NT2/D1 (cell line): ENCODE data around the gene TMEM238.

Experiments
- SUZ12 ChIP-seq: IDR thresholded peaks from 2 replicates; pipeline ENCODE4 v1.6.1; 2011; ENCODE audit not compliant: insufficient read length, insufficient read depth; ENCODE audit errors: extremely low read depth
- YY1 ChIP-seq: IDR thresholded peaks from 2 replicates; pipeline ENCODE4 v1.6.1; 2011; ENCODE audit not compliant: insufficient read length, insufficient read depth
- ZNF274 ChIP-seq: IDR thresholded peaks from 2 replicates; pipeline ENCODE4 v1.6.1; 2011; ENCODE audit warnings: mild to moderate bottlenecking, low read depth, low read length

DNA sequence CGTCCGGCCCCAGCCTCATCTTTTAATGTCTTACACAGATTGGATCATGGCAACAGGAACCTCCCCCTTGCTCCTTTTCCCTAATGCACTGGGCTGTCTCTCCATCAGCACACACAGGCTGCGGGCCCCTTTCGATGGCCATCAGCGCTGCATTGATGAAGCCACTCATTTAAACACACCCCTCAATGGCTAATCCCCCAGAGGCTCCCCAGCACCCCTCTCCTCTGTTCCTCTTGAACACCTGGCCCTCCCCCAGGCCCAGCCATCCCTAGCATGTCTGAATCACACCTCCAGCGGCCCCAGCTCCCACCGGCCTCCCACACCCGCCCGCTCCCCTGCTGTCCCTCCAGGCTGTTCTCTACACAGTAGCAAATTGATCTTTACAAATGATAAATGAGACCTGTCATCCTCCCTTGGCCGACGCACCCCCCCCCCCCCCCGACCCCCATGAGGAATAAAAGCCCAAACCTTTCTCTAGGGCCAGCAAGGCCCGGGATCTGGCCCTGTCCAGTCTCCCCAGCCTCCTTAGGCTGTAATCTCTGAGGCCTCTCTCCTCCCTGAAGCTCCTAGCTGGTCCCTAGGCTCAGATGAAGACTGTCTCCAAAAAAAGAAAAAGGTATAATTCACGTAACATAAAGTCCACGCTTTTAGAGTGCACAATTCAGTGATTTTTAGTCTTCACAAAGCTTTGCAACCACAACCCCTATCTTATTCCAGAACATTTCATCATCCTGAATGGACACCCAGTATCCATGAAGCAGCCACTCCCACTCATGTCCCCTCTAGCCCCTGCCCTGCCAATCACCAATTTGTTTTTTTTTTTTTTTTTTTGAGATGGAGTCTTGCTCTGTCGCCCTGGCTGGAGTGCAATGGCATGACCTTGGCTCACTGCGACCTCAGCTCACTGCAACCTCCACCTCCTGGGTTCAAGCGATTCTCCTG lies 9.0 kb upstream of the TMEM238 start:
- TF ChIP-seq SUZ12 = no peak
- no peak for TF ChIP-seq YY1
- no peak for TF ChIP-seq ZNF274
